ENCODE data around the gene CASP7.

GRCh38 chr10:113708640-113709039 lies 28.9 kb downstream of the CASP7 start:
- TF ChIP-seq CTCF (conservative IDR thresholded peaks at IDR 0.05; ENCODE audit: low read length), result no peak
- no peak for TF ChIP-seq EZH2phosphoT487 (IDR thresholded peaks at IDR 0.05; ENCODE audit: borderline replicate concordance, low read depth, low read length)
